Neural cell (in vitro differentiated cells): ENCODE measurements around the gene FDPS. TPM values are rescaled to one million over a fixed set of nuclear protein-coding genes. Genes with fewer than 3 reads are reported as not detected.

Experiments
- H2AFZ ChIP-seq: fragments of 200-600, 300-800 bp; sonication (generic), shearing (Covaris generic); 2 replicates; pipeline ENCODE4 v1.6.0; 2014; ENCODE audit warnings: low read depth, mild to moderate bottlenecking, antibody characterized with exemption, low read length, moderate library complexity
- H3F3A ChIP-seq: fragments of 200-600 bp; shearing (Covaris generic); 2 replicates; pipeline ENCODE4 v1.6.1; 2016; ENCODE audit warnings: mild to moderate bottlenecking, moderate library complexity, mixed read lengths, antibody characterized with exemption, low read length; ENCODE audit not compliant: insufficient read depth, poor library complexity, severe bottlenecking
- H3K27ac ChIP-seq: fragments of 200-600, 300-800 bp; sonication (generic), shearing (Covaris generic); 2 replicates; pipeline ENCODE4 v1.5.1; 2014; ENCODE audit warnings: mild to moderate bottlenecking, low read length, moderate library complexity
- H3K27me3 ChIP-seq: fragments of 300-800, 200-600 bp; sonication (generic), shearing (Covaris generic); 2 replicates; pipeline ENCODE4 v1.6.0; 2014; ENCODE audit warnings: mild to moderate bottlenecking, low read depth, low read length, moderate library complexity; ENCODE audit not compliant: insufficient read depth
- H3K36me3 ChIP-seq: fragments of 300-800, 200-600 bp; sonication (generic), shearing (Covaris generic); 2 replicates; pipeline ENCODE4 v1.5.1; 2014; ENCODE audit warnings: mild to moderate bottlenecking, antibody characterized with exemption, low read length, moderate library complexity; ENCODE audit not compliant: insufficient read depth
- H3K4me2 ChIP-seq: fragments of 300-800, 200-600 bp; sonication (generic), shearing (Covaris generic); 2 replicates; pipeline ENCODE4 v1.6.0; 2014; ENCODE audit warnings: mild to moderate bottlenecking, low read length
- H3K4me3 ChIP-seq: fragments of 300-800, 200-600 bp; sonication (generic), shearing (Covaris generic); 2 replicates; pipeline ENCODE4 v1.5.1; 2014; ENCODE audit warnings: mild to moderate bottlenecking, low read length, moderate library complexity
- H3K79me2 ChIP-seq: fragments of 200-600 bp; shearing (Covaris generic); replicated peaks from 2 replicates; pipeline ENCODE4 v1.6.0; 2014; ENCODE audit warnings: mild to moderate bottlenecking, low read length, moderate library complexity; ENCODE audit not compliant: insufficient read depth
- H3K9ac ChIP-seq: fragments of 300-800, 200-600 bp; sonication (generic), shearing (Covaris generic); 2 replicates; pipeline ENCODE4 v1.6.1; 2016; ENCODE audit warnings: mild to moderate bottlenecking, low read length, mixed read lengths
- H3K9me2 ChIP-seq: fragments of 200-600 bp; shearing (Covaris generic); 2 replicates; pipeline ENCODE4 v1.6.1; 2016; ENCODE audit warnings: mild to moderate bottlenecking, low read length, mixed read lengths; ENCODE audit not compliant: insufficient read depth
- H3K9me3 ChIP-seq: fragments of 200-600, 300-800 bp; sonication (generic), shearing (Covaris generic); 2 replicates; pipeline ENCODE4 v1.6.1; 2016; ENCODE audit warnings: mild to moderate bottlenecking, mixed run types, low read length, moderate library complexity, mixed read lengths
- H4K20me1 ChIP-seq: fragments of 200-600 bp; shearing (Covaris generic); 2 replicates; pipeline ENCODE4 v1.6.1; 2016; ENCODE audit warnings: mild to moderate bottlenecking, mixed run types; ENCODE audit not compliant: insufficient read depth
- CTCF ChIP-seq: fragments of 450-650 bp; IDR thresholded peaks from 2 replicates; pipeline ENCODE4 v1.5.1; 2014; ENCODE audit warnings: antibody characterized with exemption, mild to moderate bottlenecking, moderate library complexity; ENCODE audit not compliant: poor library complexity, severe bottlenecking
- EP300 ChIP-seq: fragments of 450-650 bp; conservative IDR thresholded peaks from 2 replicates; pipeline ENCODE4 v1.6.1; 2014; ENCODE audit warnings: antibody characterized with exemption, mild to moderate bottlenecking, moderate library complexity; ENCODE audit not compliant: poor library complexity, severe bottlenecking
- EZH2 ChIP-seq: fragments of 200-600, 300-800 bp; shearing (Covaris generic), sonication (generic); IDR thresholded peaks from 2 replicates; pipeline ENCODE4 v1.6.1; 2014; ENCODE audit warnings: antibody characterized with exemption, low read length, borderline replicate concordance, mild to moderate bottlenecking; ENCODE audit not compliant: insufficient read depth, poor library complexity, severe bottlenecking
- MXI1 ChIP-seq: fragments of 450-650 bp; conservative IDR thresholded peaks from 2 replicates; pipeline ENCODE4 v1.6.1; 2014; ENCODE audit warnings: antibody characterized with exemption, mild to moderate bottlenecking; ENCODE audit not compliant: poor library complexity, severe bottlenecking
- POLR2AphosphoS5 ChIP-seq: IDR thresholded peaks from 2 replicates; pipeline ENCODE4 v1.6.1; 2012
- RAD21 ChIP-seq: fragments of 450-650 bp; conservative IDR thresholded peaks from 2 replicates; pipeline ENCODE4 v1.6.1; 2014; ENCODE audit warnings: antibody characterized with exemption, mild to moderate bottlenecking, moderate library complexity
- REST ChIP-seq: IDR thresholded peaks from 2 replicates; pipeline ENCODE4 v1.6.1; 2012; ENCODE audit warnings: borderline replicate concordance
- SMC3 ChIP-seq: fragments of 450-650 bp; conservative IDR thresholded peaks from 2 replicates; pipeline ENCODE4 v1.6.1; 2014; ENCODE audit warnings: antibody characterized with exemption, mild to moderate bottlenecking, moderate library complexity; ENCODE audit not compliant: poor library complexity
- TAF1 ChIP-seq: IDR thresholded peaks from 2 replicates; pipeline ENCODE4 v1.6.1; 2012; ENCODE audit warnings: low read depth
- polyA plus RNA-seq: library from polyadenylated mRNA; depleted of rRNA; stranded (reverse); fragments of >200 nt; gene quantifications from 2 replicates; pipeline ENCODE4 v1.2.3, GENCODE V29; 2014

The FDPS gene
- polyA plus RNA-seq, 1 donor from 2014 or later = 235 TPM

GRCh38 chr1:155309423-155310021 is 856 bp downstream of the FDPS start:
- peak overlapping the region; percentile 88 for H3K4me3 ChIP-seq
- H3K27me3 ChIP-seq = no peaks in the 10 kb centered on the region
- peak overlapping the region; percentile 93 for H3K27ac ChIP-seq
- H3K79me2 ChIP-seq = peaks cover 23% of the 10 kb centered on the region
- H3K9me2 ChIP-seq = no peaks in the 10 kb centered on the region
- H2AFZ ChIP-seq = peak overlapping the region; percentile 61
- peak overlapping the region; percentile 90 for H3K4me2 ChIP-seq
- TF ChIP-seq EP300 (no peak), MXI1 (no peak), EZH2 (no peak), TAF1 (no peak), CTCF (no peak), RAD21 (no peak), POLR2AphosphoS5 (no peak), REST (no peak), SMC3 (no peak)
- no peaks in the 10 kb centered on the region for H3K36me3 ChIP-seq
- H4K20me1 ChIP-seq = no peaks in the 10 kb centered on the region
- no peaks in the 10 kb centered on the region for H3K9me3 ChIP-seq
- peak overlapping the region; percentile 91 for H3K9ac ChIP-seq
- H3F3A ChIP-seq = no peaks in the 10 kb centered on the region

GRCh38 chr1:155313261-155313660 is 4.6 kb downstream of the FDPS start:
- TF ChIP-seq REST = no peak
- TF ChIP-seq RAD21 = no peak
- no peak for TF ChIP-seq EP300
- H3K27ac ChIP-seq = no peak overlapping the region
- H3K9me3 ChIP-seq = no peaks in the 10 kb centered on the region
- no peak overlapping the region for H2AFZ ChIP-seq
- H3K4me3 ChIP-seq = no peak overlapping the region
- no peak overlapping the region for H3K9ac ChIP-seq
- no peaks in the 10 kb centered on the region for H4K20me1 ChIP-seq
- H3K4me2 ChIP-seq = no peak overlapping the region
- no peaks in the 10 kb centered on the region for H3K9me2 ChIP-seq
- no peaks in the 10 kb centered on the region for H3F3A ChIP-seq
- no peaks in the 10 kb centered on the region for H3K36me3 ChIP-seq
- H3K79me2 ChIP-seq = peaks cover 23% of the 10 kb centered on the region
- H3K27me3 ChIP-seq = no peaks in the 10 kb centered on the region
